Neuron (in vitro differentiated cells): Measurements from ENCODE around the gene SPATA31D4.

ENCODE experiments used
- H2AFZ ChIP-seq: one replicate; pipeline ENCODE4 v1.6.1; 2013; ENCODE audit warnings: low read depth, mild to moderate bottlenecking, inconsistent platforms, low read length, moderate library complexity
- H3K27me3 ChIP-seq: one replicate; pipeline ENCODE4 v1.6.1; 2013; ENCODE audit warnings: low read length; ENCODE audit not compliant: insufficient read depth
- H3K36me3 ChIP-seq: one replicate; pipeline ENCODE4 v1.6.1; 2013; ENCODE audit warnings: low read length; ENCODE audit not compliant: insufficient read depth
- H3K4me1 ChIP-seq: one replicate; pipeline ENCODE4 v1.6.1; 2013; ENCODE audit warnings: low read length; ENCODE audit not compliant: insufficient read depth
- H3K4me3 ChIP-seq: 2 replicates; pipeline ENCODE4 v1.5.1; 2013; ENCODE audit warnings: mild to moderate bottlenecking, low read length, moderate library complexity
- H3K9me3 ChIP-seq: one replicate; pipeline ENCODE4 v1.6.1; 2013; ENCODE audit warnings: low read length

Gene SPATA31D4

DNA sequence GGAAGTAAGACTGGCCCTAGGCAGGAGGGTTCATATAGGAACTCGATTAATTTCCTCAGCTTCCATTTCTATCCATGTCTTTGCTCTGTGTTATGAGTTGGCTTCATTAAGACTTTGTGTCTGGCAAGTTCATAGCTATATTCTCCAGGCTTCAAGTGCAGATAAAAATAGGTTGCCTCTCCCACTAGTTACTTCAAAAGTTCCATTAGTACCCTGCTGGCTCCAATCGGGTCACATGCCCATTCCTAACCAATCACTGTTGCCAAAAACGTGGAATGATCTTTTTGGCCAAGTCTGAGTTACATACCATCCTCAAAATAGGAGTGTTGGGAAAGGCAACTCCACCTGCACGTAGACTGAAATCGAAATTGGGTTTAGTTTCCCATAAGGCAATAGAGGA lies 46.5 kb downstream of the SPATA31D4 start:
- Histone ChIP-seq H2AFZ (no peak overlapping the region), H3K36me3 (no peaks in the 10 kb centered on the region), H3K27me3 (no peaks in the 10 kb centered on the region), H3K4me3 (no peak overlapping the region), H3K4me1 (no peaks in the 10 kb centered on the region), H3K9me3 (no peaks in the 10 kb centered on the region)

DNA sequence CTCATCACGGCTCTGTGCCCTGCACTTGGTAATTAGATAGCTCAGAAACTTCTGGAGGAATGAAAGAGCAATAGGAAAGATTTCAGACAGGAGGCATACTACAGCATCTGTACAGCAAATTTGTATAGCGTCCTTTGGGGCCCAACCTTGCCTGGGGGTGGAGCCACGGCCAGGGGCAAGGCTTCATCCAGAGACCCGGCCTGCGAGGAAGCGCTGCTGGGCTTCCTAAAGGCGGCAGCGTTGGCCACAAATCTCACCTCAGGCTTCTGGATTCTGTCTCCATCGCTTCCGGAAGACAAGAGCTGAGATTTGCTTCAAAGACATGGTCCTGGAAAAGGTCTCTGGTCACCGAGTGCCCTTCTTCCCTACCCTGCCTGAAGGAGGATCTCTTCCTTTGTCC lies 48.1 kb downstream of the SPATA31D4 start:
- no peaks in the 10 kb centered on the region for H3K9me3 ChIP-seq
- no peak overlapping the region for H3K4me3 ChIP-seq
- H3K27me3 ChIP-seq = no peaks in the 10 kb centered on the region
- H3K36me3 ChIP-seq = no peaks in the 10 kb centered on the region
- no peaks in the 10 kb centered on the region for H3K4me1 ChIP-seq
- no peak overlapping the region for H2AFZ ChIP-seq

DNA sequence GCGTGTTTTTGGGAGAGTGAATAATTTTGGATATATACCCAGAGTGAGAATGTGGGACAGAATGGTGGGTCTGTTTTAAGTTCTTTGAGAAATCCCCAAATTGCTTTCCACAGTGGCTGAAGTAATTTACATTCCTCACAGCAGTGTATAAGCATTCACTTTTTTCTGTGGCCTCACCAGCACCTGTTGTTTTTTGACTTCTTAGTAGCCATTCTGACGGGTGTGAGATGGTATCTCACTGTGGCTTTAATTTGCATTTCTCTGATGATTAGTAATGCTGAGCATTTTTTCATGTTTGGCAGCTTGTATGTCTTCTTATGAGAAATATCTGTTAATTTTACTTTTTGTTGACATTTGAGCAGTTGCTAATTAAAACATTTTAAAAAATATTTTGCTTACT lies 51.0 kb downstream of the SPATA31D4 start:
- H3K36me3 ChIP-seq = no peaks in the 10 kb centered on the region
- no peak overlapping the region for H3K4me3 ChIP-seq
- no peaks in the 10 kb centered on the region for H3K27me3 ChIP-seq
- H2AFZ ChIP-seq = no peak overlapping the region
- H3K9me3 ChIP-seq = no peaks in the 10 kb centered on the region
- peaks cover 2% of the 10 kb centered on the region for H3K4me1 ChIP-seq

DNA sequence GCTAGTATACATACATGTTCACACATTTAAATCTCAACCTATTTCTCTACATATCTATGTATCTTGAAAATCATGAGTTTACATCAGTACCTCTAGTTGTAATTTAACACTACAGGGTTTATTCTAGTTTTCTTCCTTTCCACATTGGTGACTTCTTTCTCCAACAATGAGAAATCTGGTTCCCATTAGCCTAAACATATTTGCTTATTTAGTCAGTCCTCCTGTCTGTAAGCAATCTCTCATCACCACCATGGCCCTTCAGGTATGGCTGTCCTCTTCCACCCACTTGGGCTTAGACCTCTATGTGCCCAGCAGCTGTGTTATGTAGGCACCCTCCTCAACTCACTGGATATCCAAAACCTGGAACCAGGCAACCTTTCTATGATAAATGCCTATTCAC lies 52.3 kb downstream of the SPATA31D4 start:
- H3K9me3 ChIP-seq = no peaks in the 10 kb centered on the region
- no peaks in the 10 kb centered on the region for H3K27me3 ChIP-seq
- H3K36me3 ChIP-seq = no peaks in the 10 kb centered on the region
- no peak overlapping the region for H2AFZ ChIP-seq
- H3K4me3 ChIP-seq = no peak overlapping the region
- peaks cover 2% of the 10 kb centered on the region for H3K4me1 ChIP-seq

DNA sequence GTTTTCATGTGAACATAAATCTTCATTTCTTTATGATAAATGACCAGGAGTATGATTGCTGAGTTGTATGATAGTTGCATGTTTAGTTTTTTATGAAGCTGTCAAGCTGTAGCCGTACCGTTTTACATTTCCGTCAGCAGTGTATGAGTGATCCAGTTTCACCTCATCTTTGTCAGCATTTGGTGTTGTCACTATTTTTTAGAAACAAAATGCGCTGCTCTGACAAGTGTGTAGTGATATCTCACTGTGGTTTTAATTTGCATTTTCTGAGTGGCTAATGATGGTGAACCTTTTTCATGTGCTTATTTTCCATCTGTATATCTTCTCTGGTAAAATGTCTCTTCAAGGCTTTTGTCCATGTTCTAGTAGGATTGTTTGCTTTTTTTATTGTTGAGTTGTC lies 53.7 kb downstream of the SPATA31D4 start:
- H3K27me3 ChIP-seq = no peaks in the 10 kb centered on the region
- H3K36me3 ChIP-seq = no peaks in the 10 kb centered on the region
- H3K4me1 ChIP-seq = peaks cover 2% of the 10 kb centered on the region
- no peak overlapping the region for H3K4me3 ChIP-seq
- no peak overlapping the region for H2AFZ ChIP-seq
- H3K9me3 ChIP-seq = no peaks in the 10 kb centered on the region
